LNCaP clone FGC (cell line): ENCODE results near the gene PDE6H.

ENCODE experiments used
- DNase-seq: peaks from one replicate; pipeline ENCODE4 v3.0.0-alpha.2; 2011; ENCODE audit warnings: low read depth
- H3K4me3 ChIP-seq: 2 replicates; pipeline ENCODE4 v1.5.1; 2011; ENCODE audit warnings: mild to moderate bottlenecking, low read depth, low read length, control low read depth
- TF ChIP-seq, protein P1 (sequence below): IDR thresholded peaks from 2 replicates; pipeline ENCODE4 v1.5.1; 2012; ENCODE audit warnings: mild to moderate bottlenecking; ENCODE audit not compliant: control insufficient read depth, insufficient read depth; ENCODE audit errors: extremely low read depth

PDE6H gene

GRCh38 chr12:14938301-14938700 lies 34.5 kb upstream of the PDE6H start, which contains the start of gene ERP27:
Gene ERP27, minus strand, starts transcription at chr12:14938537. Its CDS starts 29 bp downstream, at chr12:14938508.
- no peak for DNase-seq
- H3K4me3 ChIP-seq: no peak within 1 kb of the TSS
- TF ChIP-seq, protein P1, sequence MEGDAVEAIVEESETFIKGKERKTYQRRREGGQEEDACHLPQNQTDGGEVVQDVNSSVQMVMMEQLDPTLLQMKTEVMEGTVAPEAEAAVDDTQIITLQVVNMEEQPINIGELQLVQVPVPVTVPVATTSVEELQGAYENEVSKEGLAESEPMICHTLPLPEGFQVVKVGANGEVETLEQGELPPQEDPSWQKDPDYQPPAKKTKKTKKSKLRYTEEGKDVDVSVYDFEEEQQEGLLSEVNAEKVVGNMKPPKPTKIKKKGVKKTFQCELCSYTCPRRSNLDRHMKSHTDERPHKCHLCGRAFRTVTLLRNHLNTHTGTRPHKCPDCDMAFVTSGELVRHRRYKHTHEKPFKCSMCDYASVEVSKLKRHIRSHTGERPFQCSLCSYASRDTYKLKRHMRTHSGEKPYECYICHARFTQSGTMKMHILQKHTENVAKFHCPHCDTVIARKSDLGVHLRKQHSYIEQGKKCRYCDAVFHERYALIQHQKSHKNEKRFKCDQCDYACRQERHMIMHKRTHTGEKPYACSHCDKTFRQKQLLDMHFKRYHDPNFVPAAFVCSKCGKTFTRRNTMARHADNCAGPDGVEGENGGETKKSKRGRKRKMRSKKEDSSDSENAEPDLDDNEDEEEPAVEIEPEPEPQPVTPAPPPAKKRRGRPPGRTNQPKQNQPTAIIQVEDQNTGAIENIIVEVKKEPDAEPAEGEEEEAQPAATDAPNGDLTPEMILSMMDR: no peak

DNA sequence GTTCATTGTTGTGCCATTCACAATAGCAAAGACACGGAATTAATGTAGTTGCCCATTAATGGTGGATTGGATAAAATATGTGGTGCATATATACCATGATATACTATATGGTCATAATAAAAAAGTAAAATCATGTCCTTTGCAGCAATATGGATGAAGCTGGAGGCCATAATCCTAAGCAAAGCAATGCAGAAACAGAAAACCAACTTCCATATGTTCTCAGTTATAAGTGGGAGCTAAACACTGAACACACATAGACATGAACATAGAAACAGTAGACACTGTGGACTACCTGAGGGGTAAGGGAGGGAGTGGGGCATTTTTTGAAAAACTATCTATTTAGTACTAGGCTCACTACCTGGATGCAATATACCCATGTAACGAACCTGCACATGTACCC lies 31.5 kb upstream of the PDE6H start:
- no peak overlapping the region for H3K4me3 ChIP-seq
- TF ChIP-seq, protein P1: no peak
- no peak for DNase-seq

- TF ChIP-seq, protein P1: no peak
- no peak overlapping the region for H3K4me3 ChIP-seq
- DNase-seq: no peak
Measured at GRCh38 chr12:14942196-14942931, 30.5 kb upstream of the PDE6H start.

DNA sequence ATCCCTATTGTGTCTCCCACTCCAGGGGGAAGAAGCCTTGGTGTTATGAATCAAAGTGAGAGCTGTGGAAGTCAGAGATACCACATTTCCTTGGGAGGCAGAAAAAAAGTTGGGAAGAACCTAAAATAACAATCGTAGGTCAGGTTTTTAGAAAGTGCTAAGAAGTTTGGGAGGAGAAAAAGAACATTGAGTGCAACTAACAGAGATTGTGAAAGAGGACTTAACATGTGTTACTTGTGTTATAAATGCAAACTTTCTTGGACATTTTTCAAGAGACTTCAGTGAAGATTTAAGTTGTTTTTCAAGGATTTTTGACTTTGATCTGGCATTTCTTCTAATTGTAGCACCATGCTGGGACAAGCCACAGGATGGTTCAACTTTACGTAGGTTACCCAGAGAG lies 26.7 kb upstream of the PDE6H start:
- TF ChIP-seq, protein P1: no peak
- DNase-seq: no peak
- H3K4me3 ChIP-seq: no peak overlapping the region

DNA sequence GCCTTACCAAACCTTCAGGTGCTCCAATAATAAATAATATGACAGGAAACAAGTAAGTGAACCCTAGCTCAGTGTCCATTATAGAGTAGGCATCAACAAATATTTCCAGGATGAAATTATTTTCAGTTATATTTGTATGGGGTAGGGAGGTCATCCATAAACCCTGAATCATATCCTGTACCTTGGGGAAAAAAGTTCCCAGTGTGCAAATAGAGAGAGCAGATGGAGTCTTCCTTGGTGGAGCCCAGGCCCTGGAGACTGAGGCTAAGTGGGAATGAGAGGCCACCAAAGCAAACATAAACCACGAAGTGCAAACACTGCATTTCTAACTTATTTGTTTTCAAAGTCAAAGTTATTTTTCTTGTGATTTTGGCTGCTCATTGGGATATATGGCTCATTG lies 26.0 kb upstream of the PDE6H start:
- no peak for DNase-seq
- TF ChIP-seq, protein P1: no peak
- H3K4me3 ChIP-seq: no peak overlapping the region

GRCh38 chr12:14948672-14949071 lies 24.2 kb upstream of the PDE6H start:
- H3K4me3 ChIP-seq: no peak overlapping the region
- TF ChIP-seq, protein P1: no peak
- DNase-seq: peak; percentile 30

DNA sequence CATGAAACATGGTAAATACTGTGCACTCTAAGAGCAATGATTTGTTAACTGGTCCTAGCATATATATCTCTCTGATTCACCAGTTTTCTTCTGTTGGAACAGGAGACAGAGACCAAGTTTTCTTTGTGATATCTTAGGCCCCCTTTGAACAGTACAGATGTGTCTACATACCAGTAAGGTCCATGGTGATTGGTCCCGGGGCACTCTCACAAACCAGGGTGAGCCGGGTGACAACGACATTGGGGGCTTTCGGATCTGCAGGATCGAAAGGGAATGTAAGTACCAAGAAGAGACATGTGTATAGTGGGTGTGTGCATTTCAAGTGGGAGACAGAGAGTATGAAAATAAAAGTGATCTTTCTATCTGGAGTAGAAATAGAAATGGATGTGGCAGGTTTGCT lies 23.2 kb upstream of the PDE6H start:
- DNase-seq: no peak
- no peak overlapping the region for H3K4me3 ChIP-seq
- TF ChIP-seq, protein P1: no peak
